Forelimb muscle (tissue), 1 donor: ENCODE data around the gene CXCL14. TPM values are rescaled to one million over a fixed set of nuclear protein-coding genes. Genes with fewer than 3 reads are reported as not detected.

Experiments
- DNase-seq: peaks from one replicate; pipeline ENCODE4 v3.0.0-alpha.2; 2013; ENCODE audit warnings: low read depth
- polyA plus RNA-seq: library from polyadenylated mRNA; unstranded; fragments of 120-200 nt; gene quantifications from one replicate; pipeline ENCODE4 v1.2.1, GENCODE V29; 2013; ENCODE audit not compliant: insufficient read length

Gene CXCL14
- polyA plus RNA-seq, 1 donor, result 27.8 TPM

DNA sequence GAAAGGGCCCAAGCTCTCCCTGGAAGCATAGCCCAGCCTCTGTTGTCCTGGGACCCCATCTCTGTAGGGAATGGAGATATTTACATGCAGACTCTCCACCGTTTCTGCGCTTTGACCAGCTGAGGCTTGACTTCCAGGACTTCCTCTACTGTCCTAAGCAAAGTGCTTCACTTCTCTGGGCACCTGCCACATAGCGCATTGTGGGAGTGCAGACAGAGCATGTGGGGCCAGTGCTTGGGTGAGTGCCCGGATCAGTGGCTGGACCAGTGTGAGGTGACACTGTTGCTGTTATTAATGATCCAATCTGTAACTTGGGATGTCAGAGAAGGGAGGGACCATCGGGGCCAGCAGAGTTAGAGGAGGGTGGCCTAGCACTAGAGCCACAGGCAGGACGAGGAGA lies 10.5 kb downstream of the CXCL14 start:
- no peak for DNase-seq

GRCh38 chr5:135567661-135568060 lies 11.1 kb downstream of the CXCL14 start:
- no peak for DNase-seq

- no peak for DNase-seq
These were observed 12.1 kb downstream of the CXCL14 start for GRCh38 chr5:135566422-135567400.

DNA sequence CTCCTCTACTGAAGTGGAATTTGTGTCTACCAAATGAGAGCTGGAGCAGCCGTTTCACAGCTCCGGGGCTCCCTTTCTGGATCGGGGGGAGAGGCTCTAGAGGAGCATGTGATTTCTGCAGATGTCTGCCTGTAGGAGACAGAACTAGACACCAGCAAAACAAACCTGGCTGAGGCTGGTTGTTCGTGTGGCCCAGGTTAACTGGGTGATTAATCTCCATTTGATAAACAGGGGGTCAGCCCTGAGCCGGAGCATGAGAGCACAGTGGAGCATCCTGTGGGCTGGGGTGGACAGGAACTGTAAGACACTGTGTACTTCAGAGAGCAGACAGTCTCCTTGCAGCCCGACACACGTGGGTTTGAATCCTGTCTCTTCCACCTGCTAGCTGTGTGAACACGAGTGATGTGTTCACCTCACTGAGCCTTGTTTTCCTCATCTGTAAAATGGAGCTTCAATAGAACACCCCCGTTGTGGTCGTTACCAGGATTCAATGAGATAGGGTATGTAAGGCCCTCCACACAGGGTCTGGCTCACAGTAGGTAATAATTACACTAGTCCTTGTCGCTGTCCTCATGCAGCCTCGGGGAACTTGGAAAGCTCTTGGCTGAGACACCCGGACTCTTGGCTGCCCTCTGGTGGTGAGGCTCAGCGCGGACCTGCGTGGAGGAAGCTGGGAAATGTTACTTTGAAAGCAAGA lies 12.9 kb downstream of the CXCL14 start:
- DNase-seq, result no peak

- DNase-seq, result no peak
These were observed 13.5 kb downstream of the CXCL14 start for GRCh38 chr5:135565266-135565665.

DNA sequence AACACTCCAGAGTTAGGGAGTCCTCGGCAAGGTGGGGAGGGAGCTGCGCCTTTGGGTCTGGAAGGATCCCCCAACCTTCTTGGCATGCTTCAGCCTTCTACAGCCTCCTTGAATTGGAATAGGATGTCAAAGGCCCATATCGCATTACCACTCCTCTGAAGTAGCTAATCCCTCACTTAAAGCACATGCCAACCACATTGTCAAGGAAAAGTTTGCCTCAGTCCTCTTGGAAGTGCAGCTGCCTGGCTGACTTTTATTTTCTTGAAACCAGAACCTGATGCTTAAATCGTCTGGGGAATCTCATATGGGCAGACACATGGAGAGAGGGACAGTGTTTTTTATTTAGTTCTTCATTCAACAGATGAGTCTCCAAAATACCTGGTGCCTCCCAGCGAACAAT lies 14.5 kb downstream of the CXCL14 start:
- no peak for DNase-seq

DNA sequence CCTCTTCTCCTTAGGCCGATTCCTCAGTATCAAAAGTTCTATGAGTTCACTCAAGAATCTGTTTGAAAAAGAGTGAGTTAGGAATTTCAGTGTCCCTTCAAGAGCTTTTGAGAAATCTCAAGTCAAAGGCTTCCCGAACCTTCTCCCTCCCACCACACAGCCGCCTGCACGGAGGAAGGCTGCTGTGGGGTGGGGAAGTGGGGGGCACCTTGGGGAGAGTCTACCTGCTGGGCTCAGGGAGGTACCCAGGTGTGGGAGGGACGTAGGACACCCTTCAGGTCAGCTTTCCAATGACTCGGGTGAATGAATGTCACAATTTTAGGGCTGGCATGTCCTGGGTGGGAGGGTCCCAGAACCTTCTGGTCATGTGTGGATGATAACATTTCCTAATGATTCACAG lies 17.5 kb downstream of the CXCL14 start:
- DNase-seq, result no peak

- peak; percentile 64 for DNase-seq
These were observed 17.9 kb downstream of the CXCL14 start for GRCh38 chr5:135560858-135561257.

DNA sequence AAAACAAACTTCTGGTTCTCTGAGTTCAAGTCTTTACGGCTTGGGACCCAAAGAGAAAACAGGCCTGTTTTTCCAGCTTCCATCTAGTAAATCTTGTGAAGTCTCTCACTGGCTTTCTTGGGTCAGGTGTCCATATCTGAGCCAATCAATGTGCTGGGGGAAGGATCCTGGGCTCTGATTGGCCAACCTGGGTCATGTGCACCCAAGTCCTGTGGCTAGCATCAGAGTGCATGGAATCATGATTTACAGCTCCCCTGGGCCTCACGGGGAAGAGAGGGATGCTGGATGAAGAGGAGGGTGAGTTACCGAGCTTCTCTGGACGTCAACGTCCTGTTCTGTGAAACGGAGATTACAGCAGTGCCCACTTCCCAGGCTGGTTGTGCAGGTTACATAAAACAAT lies 19.4 kb downstream of the CXCL14 start:
- DNase-seq, result no peak

DNA sequence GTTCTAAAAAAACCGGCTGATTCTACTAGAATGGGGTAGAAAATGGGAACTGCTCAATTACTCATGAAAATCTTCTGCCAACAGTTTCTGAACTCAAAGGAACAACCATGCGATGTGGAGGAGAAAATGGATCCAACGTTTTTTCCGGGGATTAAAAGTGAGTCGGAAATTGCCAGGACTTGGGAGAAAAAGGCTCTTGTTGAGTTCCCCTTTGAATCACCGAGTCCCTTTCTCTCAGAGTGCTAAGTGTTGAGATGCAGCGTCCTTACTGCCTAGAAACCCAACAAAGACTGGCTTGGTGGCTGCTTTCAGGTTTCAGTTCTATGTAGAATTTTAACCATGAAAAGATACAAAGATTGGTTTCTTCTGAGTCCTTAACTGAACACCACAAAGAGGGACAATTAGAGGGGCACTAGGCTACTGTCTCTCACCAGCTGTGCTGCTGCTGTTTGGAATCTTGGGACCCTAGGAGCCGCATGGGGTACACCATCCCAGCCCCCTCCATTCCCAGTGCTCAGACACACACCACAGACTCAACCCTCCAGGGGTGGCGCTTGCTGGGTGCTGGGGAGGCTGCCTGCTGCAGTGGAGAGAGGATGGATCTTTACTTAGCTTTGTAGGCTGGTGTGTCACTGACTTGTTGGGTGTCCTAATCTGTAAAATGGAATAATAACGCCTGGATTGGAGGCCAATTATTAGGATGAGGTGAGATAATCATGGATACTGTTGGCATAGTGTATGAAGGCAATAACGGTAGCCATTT lies 21.5 kb downstream of the CXCL14 start:
- DNase-seq, result no peak

DNA sequence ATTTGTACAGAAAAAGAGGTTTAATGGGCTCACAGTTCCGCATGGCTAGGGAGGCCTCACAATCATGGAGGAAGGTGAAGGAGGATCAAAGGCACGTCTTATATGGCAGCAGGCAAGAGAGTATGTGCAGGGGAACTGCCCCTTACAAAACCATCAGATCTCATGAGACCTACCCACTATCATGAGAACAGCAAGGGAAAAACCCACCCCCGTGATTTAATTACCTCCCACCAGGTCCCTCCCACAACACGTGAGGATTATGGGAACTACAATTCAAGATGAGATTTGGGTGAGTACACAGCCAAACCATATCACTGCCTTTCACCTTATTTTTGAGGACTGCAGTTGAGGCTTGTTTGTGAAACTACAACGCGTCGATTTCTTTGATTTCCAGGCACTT lies 22.2 kb downstream of the CXCL14 start:
- DNase-seq, result no peak

GRCh38 chr5:135555530-135555929 lies 23.3 kb downstream of the CXCL14 start:
- no peak for DNase-seq

DNA sequence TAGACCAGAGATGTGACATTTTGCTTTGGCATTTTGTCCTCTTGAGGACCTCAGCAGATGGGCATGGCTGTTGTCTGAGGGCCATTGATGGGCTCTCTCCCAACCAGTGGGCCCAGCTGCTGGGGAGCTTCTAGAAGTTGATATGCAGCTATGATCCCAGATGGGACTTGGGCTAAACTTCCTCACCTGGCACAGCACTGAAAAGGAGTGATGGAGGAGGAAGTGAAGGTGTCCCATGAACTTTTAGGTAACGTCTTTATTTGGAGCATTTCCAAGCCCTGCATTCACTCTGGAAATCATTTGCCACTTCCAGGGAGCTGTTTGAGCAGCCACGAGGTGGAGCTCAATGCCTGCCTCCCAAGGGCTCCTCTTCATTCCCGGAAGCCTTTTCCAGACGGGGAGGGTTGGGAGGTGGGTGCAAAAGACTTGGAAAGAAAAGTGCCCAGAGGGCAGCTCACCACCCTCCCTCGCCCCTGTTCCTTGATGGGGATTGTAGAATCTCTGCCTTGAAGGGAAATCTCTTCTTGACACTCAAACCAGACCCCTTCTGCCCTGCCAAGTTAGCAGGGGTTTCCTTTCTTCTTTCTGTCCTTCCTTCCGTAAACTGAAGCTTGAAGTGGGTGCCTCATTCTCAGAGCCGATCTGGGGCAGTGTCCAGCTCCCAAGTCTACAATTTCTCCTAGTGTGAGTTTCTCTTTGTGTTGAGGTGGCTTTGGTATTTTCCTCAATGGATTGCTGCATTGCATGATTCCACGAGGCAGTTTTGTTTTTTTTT lies 24.9 kb downstream of the CXCL14 start:
- no peak for DNase-seq

- DNase-seq, result peak; percentile 45
These were observed 27.0 kb downstream of the CXCL14 start for GRCh38 chr5:135551593-135552447.

- DNase-seq, result no peak
These were observed 29.4 kb downstream of the CXCL14 start for GRCh38 chr5:135549413-135549812.

GRCh38 chr5:135547590-135548254 lies 31.1 kb downstream of the CXCL14 start:
- DNase-seq, result no peak

GRCh38 chr5:135546912-135547311 lies 31.9 kb downstream of the CXCL14 start:
- no peak for DNase-seq

GRCh38 chr5:135546101-135546500 lies 32.7 kb downstream of the CXCL14 start:
- DNase-seq, result no peak

GRCh38 chr5:135545099-135545498 lies 33.7 kb downstream of the CXCL14 start:
- no peak for DNase-seq
